GM10248 (cell line): Measurements from ENCODE around the gene CYTH4.

Experiments
- CTCF ChIA-PET: fragments of 300-600 bp; sonication (Branson Sonifier 250); formaldehyde crosslinking; extraction: SDS; loops from one replicate; lab custom pipeline; 2021; ENCODE audit warnings: antibody characterized with exemption; lab: Yijun Ruan, JAX
- POLR2A ChIA-PET: fragments of 350-650 bp; sonication (Branson Sonifier 250); formaldehyde crosslinking; extraction: SDS; loops from one replicate; lab custom pipeline; 2020; ENCODE audit warnings: antibody characterized with exemption; lab: Yijun Ruan, JAX
- DNase-seq: peaks from one replicate; pipeline ENCODE4 v3.0.0; 2012; ENCODE audit errors: extremely low spot score
- TF ChIP-seq, protein P1 (sequence below): IDR thresholded peaks from 2 replicates; pipeline ENCODE4 v1.5.1; 2012; ENCODE audit warnings: mild to moderate bottlenecking, low read depth; ENCODE audit errors: extremely low read depth, missing control alignments, control extremely low read depth

CYTH4 gene

GRCh38 chr22:37308385-37309200 is 26.3 kb downstream of the CYTH4 start:
- no peak for DNase-seq
- CTCF ChIA-PET = interaction anchor here (1.9 to 3.7 kb wide), 2 partner anchors 41 to 48 kb away, joined by 4 to 26 read pairs; no protein-coding TSS in a partner anchor
- POLR2A ChIA-PET = interaction anchor here (1.0 kb wide), 1 partner anchor 66 kb away, joined by 4 read pairs; no protein-coding TSS in a partner anchor
- TF ChIP-seq, protein P1, sequence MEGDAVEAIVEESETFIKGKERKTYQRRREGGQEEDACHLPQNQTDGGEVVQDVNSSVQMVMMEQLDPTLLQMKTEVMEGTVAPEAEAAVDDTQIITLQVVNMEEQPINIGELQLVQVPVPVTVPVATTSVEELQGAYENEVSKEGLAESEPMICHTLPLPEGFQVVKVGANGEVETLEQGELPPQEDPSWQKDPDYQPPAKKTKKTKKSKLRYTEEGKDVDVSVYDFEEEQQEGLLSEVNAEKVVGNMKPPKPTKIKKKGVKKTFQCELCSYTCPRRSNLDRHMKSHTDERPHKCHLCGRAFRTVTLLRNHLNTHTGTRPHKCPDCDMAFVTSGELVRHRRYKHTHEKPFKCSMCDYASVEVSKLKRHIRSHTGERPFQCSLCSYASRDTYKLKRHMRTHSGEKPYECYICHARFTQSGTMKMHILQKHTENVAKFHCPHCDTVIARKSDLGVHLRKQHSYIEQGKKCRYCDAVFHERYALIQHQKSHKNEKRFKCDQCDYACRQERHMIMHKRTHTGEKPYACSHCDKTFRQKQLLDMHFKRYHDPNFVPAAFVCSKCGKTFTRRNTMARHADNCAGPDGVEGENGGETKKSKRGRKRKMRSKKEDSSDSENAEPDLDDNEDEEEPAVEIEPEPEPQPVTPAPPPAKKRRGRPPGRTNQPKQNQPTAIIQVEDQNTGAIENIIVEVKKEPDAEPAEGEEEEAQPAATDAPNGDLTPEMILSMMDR = no peak

GRCh38 chr22:37309211-37310074 is 27.1 kb downstream of the CYTH4 start:
- DNase-seq = peak; percentile 65
- TF ChIP-seq, protein P1 = no peak
- ChIA-PET CTCF (interaction anchor here (0.9 to 3.7 kb wide), 5 partner anchors 28 to 147 kb away, joined by 3 to 26 read pairs (median 3); no protein-coding TSS in a partner anchor), POLR2A (interaction anchor here (1.0 kb wide), 1 partner anchor 67 kb away, joined by 4 read pairs; no protein-coding TSS in a partner anchor)

DNA sequence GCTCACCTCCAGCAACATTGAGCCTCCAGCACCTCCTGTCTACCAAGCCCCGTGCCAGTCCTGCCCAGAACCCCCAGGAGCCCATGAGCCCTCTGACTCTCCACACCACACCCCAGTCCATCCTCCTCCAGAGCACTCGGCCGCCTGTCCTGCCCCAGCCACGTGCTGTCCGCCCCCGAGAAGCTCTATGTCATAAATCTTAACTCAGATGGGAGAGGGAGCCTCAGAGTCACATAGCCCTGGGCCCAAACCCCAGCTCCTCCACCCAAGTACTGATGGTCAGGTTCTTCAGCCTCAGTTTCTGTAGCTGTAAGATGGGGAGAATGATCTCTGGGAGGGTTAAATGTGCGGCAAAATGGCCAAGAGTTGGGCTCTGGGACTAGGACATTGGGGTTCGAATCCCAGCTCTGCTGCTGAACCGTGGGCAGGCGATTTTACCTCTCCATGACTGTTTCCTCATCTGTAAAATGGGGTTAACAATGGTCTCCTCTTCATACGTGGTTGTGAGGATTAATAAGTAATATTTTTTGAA is 27.8 kb downstream of the CYTH4 start:
- DNase-seq = no peak
- TF ChIP-seq, protein P1 = no peak
- POLR2A ChIA-PET = interaction anchor here (1.0 kb wide), 1 partner anchor 68 kb away, joined by 4 read pairs; no protein-coding TSS in a partner anchor
- CTCF ChIA-PET = interaction anchor here (0.9 to 3.7 kb wide), 7 partner anchors 24 to 257 kb away, joined by 3 to 26 read pairs (median 3); no protein-coding TSS in a partner anchor

DNA sequence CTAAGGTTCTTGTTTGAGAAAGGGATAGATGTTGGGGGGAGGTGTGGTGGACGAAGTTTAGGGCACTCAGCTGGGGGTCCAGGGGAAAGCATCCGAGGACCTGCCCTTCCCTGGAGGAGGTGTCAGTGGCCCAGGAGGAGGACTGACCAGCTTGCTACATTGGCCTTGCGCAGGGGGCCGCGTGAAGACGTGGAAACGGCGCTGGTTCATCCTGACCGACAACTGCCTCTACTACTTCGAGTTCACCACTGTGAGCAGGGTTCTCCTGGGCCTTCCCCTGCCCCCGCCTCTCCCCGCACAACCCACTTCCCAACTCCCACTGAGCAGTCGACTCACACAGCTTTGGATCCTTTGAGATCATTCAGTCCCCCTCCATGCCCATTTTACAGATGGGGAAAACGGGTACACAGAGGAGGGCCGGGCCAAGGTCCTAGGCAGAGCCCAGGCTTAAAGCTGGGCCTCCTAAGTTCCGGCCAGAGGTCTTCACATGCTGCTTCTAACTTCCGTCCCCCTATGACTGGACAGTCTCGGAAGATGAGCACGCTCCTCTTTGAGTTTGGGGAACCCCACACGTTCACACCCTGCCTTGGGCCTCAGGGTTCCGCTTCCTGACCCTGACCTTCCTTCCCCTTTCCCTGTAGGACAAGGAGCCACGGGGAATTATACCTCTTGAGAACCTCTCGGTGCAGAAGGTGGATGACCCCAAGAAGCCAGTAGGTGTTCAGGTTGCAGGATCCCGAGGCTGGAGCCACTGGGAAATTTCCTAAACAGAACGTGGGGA is 28.7 kb downstream of the CYTH4 start:
- ChIA-PET POLR2A (no interaction called here), CTCF (interaction anchor here (0.8 to 7.6 kb wide), 8 partner anchors 19 to 256 kb away, joined by 3 to 68 read pairs (median 3); no protein-coding TSS in a partner anchor)

GRCh38 chr22:37311761-37312312 is 29.5 kb downstream of the CYTH4 start:
- TF ChIP-seq, protein P1 = no peak
- ChIA-PET CTCF (interaction anchor here (0.8 to 7.6 kb wide), 4 partner anchors 20 to 161 kb away, joined by 3 to 68 read pairs (median 14); no protein-coding TSS in a partner anchor), POLR2A (no interaction called here)

More for the DNA sequence above, 28.7 kb downstream of the CYTH4 start:
- TF ChIP-seq, protein P1 = no peak
- no peak for DNase-seq

More at GRCh38 chr22:37311761-37312312, 29.5 kb downstream of the CYTH4 start:
- no peak for DNase-seq
